ENCODE measurements around the gene ATOSA. TPM values are rescaled to one million over a fixed set of nuclear protein-coding genes. Genes with fewer than 3 reads are reported as not detected.

The ATOSA gene
- total RNA-seq, 2 experiments from 2014 or later, result 60.5 to 65.1 TPM

DNA sequence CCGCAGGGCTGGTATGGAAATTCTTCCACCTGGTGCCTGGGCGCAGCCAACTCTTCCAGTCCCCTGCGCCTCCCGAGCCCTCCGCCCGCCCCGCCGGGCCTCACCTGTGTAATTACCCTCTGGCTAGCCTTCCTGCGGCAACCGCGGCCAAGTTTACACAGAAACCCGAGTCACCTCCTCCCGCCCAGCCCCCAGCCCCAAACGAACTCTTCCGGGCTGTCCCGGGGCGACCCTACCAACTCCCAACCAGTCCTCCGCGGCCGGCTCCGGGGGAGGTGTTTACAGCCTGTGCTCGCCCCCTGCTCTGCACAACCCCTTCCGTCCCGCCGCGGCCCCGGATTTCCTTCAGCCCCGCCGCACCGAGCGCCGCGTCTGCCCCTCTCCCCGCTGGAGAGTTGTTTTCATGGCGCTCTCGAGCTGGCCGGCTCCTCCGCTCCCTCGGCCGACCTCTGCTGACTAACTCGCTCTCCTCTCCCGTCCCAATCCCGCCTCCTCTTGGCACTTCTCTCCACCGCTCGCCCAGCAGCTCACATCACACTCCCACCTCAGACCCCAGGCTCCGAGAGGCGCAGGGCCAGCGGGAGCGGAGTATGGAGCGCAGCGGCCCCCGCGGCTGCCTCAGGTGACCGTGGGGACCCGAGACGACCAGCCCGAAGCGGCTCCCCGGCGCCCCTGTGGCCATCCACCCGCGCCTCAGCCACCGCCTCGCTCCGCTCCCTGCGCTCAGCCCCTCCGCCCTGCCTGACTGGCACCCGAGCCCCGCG lies 538 bp downstream of the ATOSA start:
- ATAC-seq (ENCODE audit: low read depth), result peak; percentile 68
- Mint-ChIP-seq H3K9me3 (no peaks in the 10 kb centered on the region), H3K4me1 (peaks cover 24% of the 10 kb centered on the region), H3K27ac (peak overlapping the region; percentile 100), H3K4me3 (peak overlapping the region; percentile 100), H3K36me3 (peaks cover 12% of the 10 kb centered on the region), H3K27me3 (no peaks in the 10 kb centered on the region)
- peak; percentile 79 for DNase-seq
- POLR2A ChIA-PET, result interaction anchor here (0.5 to 2.0 kb wide), 10 partner anchors 19 to 1031 kb away, joined by 3 to 8 read pairs (median 3); no protein-coding TSS in a partner anchor

DNA sequence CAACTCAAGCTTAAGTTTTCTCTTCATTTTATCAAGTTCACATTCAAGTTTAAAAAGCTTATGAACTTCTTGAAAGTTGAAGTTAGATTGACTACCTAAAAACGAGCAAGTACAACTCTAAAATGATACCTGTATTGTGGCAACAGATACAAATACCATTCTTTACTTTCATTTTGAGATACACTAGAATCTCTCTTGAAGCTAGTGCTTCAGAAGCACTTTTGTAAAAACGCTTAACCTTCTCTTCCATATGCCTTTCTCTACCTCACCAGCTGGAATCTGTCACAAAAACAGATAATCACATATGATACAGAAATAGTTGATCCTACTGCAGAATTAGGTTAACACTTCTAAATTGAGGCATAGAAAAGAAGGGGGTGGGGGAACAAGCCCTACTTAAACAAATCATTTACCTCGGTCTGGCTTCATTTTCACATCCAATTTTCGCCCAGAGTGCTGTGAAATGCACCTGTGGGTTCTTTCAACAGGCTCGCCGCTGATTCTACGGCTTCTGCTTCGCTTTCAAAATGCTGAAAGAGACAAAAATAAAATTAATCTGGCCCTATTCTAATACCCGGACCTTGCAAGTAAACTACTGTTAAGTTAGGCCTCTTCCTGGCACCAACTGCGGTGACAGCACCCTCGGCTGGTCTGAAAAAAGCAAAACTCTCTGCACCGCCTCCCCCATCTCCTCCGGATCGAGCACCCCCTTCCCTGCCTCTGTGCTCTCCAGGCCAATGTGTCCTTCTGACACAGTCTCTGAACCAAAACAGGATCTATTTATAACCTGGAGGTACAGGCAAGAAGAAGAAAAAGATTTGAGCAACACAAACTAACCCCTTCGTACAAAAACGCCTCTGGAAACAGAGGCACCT lies 1.4 kb downstream of the ATOSA start:
- H3K27me3 Mint-ChIP-seq, result no peaks in the 10 kb centered on the region
- POLR2A ChIA-PET, result interaction anchor here (1.0 to 1.1 kb wide), 3 partner anchors 23 to 421 kb away, joined by 3 to 4 read pairs (median 3); no protein-coding TSS in a partner anchor
- H3K4me1 Mint-ChIP-seq, result peaks cover 21% of the 10 kb centered on the region
- H3K4me3 Mint-ChIP-seq, result peak overlapping the region; percentile 100
- H3K27ac Mint-ChIP-seq, result peak overlapping the region; percentile 100
- DNase-seq (peak; percentile 58), ATAC-seq (ENCODE audit: low read depth) (peak; percentile 55)
- peaks cover 15% of the 10 kb centered on the region for H3K36me3 Mint-ChIP-seq
- H3K9me3 Mint-ChIP-seq, result no peaks in the 10 kb centered on the region

DNA sequence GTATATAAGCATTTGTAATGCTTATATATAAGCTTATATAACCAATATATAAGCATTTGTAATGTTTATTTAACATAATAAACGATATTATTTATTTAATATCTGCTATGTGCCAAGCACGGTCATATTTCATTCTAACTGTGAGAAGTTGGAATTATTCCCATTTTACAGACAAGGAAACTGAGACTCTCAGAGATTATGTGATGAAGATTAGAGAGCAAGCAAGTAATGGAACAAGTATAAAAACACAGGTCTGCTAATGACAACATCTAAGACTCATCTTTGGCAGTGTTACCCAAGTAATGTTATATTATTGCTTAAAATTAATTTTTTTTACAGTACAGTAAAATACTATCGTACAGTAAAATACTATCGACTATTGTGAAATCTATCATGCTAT lies 4.4 kb downstream of the ATOSA start:
- Mint-ChIP-seq H3K27me3 (no peaks in the 10 kb centered on the region), H3K4me1 (peaks cover 15% of the 10 kb centered on the region), H3K27ac (no peak overlapping the region), H3K36me3 (peaks cover 28% of the 10 kb centered on the region), H3K4me3 (no peak overlapping the region), H3K9me3 (no peaks in the 10 kb centered on the region)
- DNase-seq, result no peak
- POLR2A ChIA-PET, result no interaction called here
- no peak for ATAC-seq (ENCODE audit: low read depth)

DNA sequence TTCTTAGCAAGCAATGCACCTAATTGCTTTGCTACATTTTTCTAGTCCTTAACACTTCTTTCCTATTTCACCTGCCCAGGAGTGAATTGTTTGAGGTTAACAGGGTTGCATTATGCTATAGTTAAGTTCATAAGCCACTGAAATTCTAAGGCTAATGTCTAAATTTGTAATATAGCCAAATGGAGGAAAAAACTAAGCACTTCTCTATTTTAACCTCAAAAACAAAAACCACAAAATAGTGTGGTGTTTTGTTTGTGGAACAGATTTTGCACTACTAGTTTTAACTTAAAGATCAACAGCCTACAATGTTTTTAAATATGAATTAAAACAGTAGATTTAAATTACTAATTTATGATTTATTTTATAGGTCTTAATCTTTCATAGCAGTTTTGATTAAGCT lies 5.5 kb downstream of the ATOSA start:
- ATAC-seq (ENCODE audit: low read depth), result no peak
- Mint-ChIP-seq H3K4me1 (peaks cover 13% of the 10 kb centered on the region), H3K4me3 (no peak overlapping the region), H3K27ac (no peak overlapping the region), H3K27me3 (no peaks in the 10 kb centered on the region), H3K9me3 (no peaks in the 10 kb centered on the region), H3K36me3 (peaks cover 28% of the 10 kb centered on the region)
- DNase-seq, result no peak
- POLR2A ChIA-PET, result no interaction called here

DNA sequence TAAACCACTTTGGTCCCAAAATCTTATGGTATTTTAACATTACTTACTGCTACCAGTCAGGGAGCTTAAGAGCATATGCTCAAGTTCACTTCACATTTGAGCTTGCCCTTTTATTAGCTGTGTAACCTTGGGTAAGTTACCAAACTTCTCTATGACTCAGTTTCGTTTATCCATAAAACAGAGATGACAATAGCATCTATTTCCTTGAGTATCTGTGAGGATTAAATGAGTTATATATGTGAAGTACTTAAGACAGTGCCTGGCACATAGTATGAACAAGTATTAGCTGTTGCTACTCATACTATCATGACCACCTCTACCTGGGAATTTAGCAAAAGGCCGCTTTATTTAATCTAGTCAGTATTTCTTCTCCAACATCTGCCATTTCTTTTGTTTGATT lies 5.9 kb downstream of the ATOSA start:
- H3K36me3 Mint-ChIP-seq, result peaks cover 28% of the 10 kb centered on the region
- no peak overlapping the region for H3K4me3 Mint-ChIP-seq
- POLR2A ChIA-PET, result no interaction called here
- peaks cover 13% of the 10 kb centered on the region for H3K4me1 Mint-ChIP-seq
- no peak overlapping the region for H3K27ac Mint-ChIP-seq
- H3K27me3 Mint-ChIP-seq, result no peaks in the 10 kb centered on the region
- no peak for ATAC-seq (ENCODE audit: low read depth)
- no peaks in the 10 kb centered on the region for H3K9me3 Mint-ChIP-seq
- DNase-seq, result no peak

DNA sequence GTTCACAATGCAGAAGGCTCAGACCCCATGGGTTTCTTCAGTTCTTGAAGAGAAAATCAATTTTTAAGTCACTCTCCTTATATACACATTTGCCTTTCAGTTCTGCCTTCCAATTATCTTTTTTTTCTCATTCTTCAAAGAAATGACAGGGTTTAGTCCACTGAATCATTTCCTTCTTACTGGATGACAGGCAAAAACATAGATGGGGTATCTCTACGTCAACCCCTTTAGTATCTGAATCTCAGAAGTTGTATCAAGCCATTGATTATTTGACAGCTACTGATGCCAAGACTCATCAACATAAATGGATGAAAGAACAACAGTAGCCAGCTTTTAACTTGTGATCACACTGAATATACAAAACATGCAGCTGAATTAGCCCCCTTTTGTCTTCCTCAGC lies 6.5 kb downstream of the ATOSA start:
- POLR2A ChIA-PET, result no interaction called here
- peaks cover 30% of the 10 kb centered on the region for H3K36me3 Mint-ChIP-seq
- no peaks in the 10 kb centered on the region for H3K9me3 Mint-ChIP-seq
- no peak for DNase-seq
- no peak overlapping the region for H3K27ac Mint-ChIP-seq
- peaks cover 13% of the 10 kb centered on the region for H3K4me1 Mint-ChIP-seq
- ATAC-seq (ENCODE audit: low read depth), result no peak
- H3K4me3 Mint-ChIP-seq, result no peak overlapping the region
- no peaks in the 10 kb centered on the region for H3K27me3 Mint-ChIP-seq

DNA sequence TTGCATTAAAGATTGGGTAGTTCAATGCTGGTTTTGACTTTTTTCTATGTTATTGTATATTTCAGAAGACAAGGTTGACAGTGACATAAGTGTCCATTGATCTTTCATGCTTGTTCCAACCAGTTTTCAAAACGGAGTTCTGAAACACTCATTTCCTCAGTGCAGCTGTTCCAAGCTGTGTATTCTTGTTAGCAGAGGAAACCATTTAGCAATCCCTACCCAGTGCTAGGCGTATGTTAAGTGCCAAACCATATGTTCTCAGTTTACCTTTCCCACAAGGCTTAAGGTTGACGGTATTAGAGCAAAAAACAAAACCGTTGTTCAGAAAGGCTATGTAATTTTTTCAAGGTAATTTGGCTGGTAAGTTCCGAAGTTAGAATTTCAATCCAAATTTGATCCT lies 9.1 kb downstream of the ATOSA start:
- Mint-ChIP-seq H3K27ac (no peak overlapping the region), H3K4me3 (no peak overlapping the region), H3K36me3 (peaks cover 34% of the 10 kb centered on the region), H3K27me3 (no peaks in the 10 kb centered on the region), H3K4me1 (peaks cover 5% of the 10 kb centered on the region), H3K9me3 (no peaks in the 10 kb centered on the region)
- ATAC-seq (ENCODE audit: low read depth), result no peak
- no peak for DNase-seq
- POLR2A ChIA-PET, result no interaction called here

DNA sequence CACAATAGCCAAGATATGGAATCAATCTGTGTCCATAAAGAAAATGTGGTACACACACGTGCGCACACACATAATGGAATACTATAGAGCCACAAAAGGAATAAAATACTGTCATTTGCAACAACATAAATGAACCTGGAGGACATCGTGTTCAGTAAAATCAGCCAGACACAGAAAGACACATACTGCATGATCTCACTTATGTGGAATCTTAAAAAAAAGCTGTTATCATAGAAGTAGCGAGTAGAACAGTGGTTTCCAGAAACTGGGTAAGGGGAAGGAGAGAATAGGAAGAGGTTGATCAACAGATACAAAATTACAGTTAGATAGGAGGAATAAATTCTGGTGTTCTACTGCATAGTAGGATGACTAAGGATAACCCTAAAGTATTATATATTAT lies 11.1 kb downstream of the ATOSA start:
- DNase-seq (no peak), ATAC-seq (ENCODE audit: low read depth) (no peak)
- H3K4me1 Mint-ChIP-seq, result peaks cover 2% of the 10 kb centered on the region
- no peak overlapping the region for H3K27ac Mint-ChIP-seq
- POLR2A ChIA-PET, result no interaction called here
- no peaks in the 10 kb centered on the region for H3K27me3 Mint-ChIP-seq
- no peaks in the 10 kb centered on the region for H3K9me3 Mint-ChIP-seq
- peaks cover 39% of the 10 kb centered on the region for H3K36me3 Mint-ChIP-seq
- no peak overlapping the region for H3K4me3 Mint-ChIP-seq

DNA sequence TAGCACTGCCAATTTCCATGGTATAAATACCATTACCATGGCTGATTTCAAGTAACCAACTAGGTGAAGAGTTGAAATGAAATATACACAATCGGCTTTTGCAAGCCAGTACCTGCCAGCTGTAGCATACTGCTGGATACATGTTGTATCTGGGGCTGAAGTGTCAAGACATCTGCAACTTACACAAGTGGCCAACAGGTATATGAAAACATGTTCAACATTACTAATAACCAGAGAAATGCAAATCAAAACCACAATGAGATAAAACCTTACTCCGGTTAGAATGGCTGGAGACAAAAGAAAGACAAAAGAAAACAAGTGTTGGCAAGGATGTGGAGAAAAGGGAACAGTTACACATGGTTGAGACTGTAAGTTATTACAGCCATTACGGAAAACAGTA lies 11.6 kb downstream of the ATOSA start:
- Mint-ChIP-seq H3K4me3 (no peak overlapping the region), H3K4me1 (peaks cover 2% of the 10 kb centered on the region), H3K27ac (no peak overlapping the region), H3K36me3 (peaks cover 42% of the 10 kb centered on the region), H3K27me3 (no peaks in the 10 kb centered on the region), H3K9me3 (no peaks in the 10 kb centered on the region)
- ATAC-seq (ENCODE audit: low read depth) (no peak), DNase-seq (no peak)
- POLR2A ChIA-PET, result no interaction called here

DNA sequence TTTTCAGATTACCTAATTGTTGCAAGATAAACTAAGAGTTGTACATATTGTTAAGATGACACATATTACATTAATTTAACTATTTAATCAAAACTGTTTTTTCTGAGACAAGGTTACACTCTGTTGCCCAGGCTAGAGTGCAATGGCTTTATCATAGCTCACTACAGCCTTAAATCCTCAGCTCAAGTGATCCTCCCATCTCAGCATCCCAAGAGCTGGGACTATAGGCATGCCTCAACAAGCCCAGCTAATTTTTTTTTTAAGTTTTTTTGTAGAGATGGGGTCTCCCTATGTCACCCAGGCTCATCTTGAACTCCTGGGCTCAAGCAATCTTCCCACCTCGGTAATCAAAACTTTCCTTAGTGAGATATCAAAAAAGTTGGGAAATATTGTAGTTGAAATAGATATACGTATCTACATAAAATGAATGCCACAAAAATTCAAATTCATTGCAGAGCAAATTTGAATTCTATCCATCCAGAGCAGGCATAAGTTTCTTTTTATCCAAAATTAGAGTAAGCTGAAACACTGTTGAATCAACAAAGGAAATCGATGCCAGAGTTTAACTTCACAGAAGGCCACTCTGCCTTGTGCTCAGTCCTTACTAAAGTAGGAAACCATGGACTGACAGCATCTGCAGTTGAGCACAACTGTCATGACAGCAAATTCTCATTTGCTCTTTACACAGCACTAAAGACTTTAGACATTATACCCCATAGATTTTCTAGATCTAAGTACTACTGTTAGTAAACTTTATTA lies 15.5 kb downstream of the ATOSA start:
- no peak overlapping the region for H3K27ac Mint-ChIP-seq
- H3K36me3 Mint-ChIP-seq, result peaks cover 45% of the 10 kb centered on the region
- POLR2A ChIA-PET, result no interaction called here
- no peak overlapping the region for H3K4me3 Mint-ChIP-seq
- ATAC-seq (ENCODE audit: low read depth) (no peak), DNase-seq (no peak)
- no peaks in the 10 kb centered on the region for H3K27me3 Mint-ChIP-seq
- no peaks in the 10 kb centered on the region for H3K9me3 Mint-ChIP-seq
- H3K4me1 Mint-ChIP-seq, result peaks cover 10% of the 10 kb centered on the region

DNA sequence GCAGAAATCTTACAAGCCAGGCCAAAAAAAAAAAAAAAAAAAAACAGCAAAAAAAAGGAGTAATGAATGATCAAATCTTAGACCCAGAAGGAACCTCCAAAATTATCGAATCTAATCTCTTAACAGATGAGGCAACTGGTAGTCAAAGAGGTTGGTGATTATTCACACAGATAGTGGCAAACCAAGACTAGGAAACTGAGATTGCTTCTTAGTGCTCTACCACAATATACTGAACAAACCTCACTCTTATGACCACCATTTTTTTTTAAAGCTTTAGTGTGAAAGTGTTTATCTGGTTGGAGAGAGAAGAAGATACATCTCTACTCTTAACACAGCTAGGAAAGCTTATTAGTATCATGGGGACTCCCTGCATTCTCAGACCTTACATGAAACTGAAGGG lies 17.3 kb downstream of the ATOSA start:
- POLR2A ChIA-PET, result no interaction called here
- H3K36me3 Mint-ChIP-seq, result peaks cover 45% of the 10 kb centered on the region
- peaks cover 12% of the 10 kb centered on the region for H3K4me1 Mint-ChIP-seq
- H3K27ac Mint-ChIP-seq, result no peak overlapping the region
- no peaks in the 10 kb centered on the region for H3K9me3 Mint-ChIP-seq
- H3K4me3 Mint-ChIP-seq, result no peak overlapping the region
- H3K27me3 Mint-ChIP-seq, result no peaks in the 10 kb centered on the region
- no peak for ATAC-seq (ENCODE audit: low read depth)
- DNase-seq, result no peak

DNA sequence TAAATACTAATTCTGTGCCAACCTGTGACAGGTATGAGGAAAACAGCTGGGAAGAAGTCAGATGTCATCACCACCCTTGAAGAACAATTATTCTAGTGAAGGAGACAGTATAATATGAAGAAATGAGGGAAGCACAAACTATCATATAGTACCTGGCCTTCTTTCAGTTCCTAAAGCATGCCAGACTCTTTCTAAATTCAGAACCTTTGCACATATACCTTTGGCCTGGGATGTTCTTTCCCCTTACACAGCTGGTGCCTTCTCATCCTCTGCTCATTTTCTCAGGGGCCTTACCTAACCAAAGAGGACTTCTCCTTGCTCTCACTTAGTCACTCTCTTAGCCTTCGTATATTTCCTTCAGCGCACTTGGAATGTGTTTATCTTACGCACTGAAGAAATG lies 19.0 kb downstream of the ATOSA start:
- ATAC-seq (ENCODE audit: low read depth) (no peak), DNase-seq (no peak)
- Mint-ChIP-seq H3K4me1 (peaks cover 12% of the 10 kb centered on the region), H3K36me3 (peaks cover 34% of the 10 kb centered on the region), H3K27ac (no peak overlapping the region), H3K4me3 (no peak overlapping the region), H3K27me3 (no peaks in the 10 kb centered on the region), H3K9me3 (no peaks in the 10 kb centered on the region)
- POLR2A ChIA-PET, result no interaction called here

DNA sequence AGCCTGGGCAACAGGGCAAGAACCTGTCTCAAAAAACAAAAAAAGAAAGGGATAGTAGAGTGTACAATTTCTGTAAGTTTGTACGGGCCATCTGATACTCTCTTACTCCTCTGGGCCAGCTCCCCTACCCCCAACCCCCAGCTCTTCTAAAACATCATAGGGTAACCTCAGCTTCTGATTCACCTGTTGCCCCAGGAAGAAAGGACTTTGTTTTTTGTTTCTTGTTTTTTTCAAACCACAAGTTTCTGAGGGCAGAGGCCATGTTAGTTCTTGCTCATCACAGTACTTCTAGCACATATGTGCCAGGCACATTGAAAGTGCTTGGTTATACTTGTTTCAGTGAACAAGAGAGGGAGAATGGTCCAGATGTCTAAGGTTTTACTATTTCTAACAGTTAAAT lies 20.2 kb downstream of the ATOSA start:
- POLR2A ChIA-PET, result interaction anchor here (0.6 to 1.1 kb wide), 2 partner anchors 17 to 20 kb away, joined by 3 read pairs; partner anchors contain the start of gene ATOSA
- Mint-ChIP-seq H3K27me3 (no peaks in the 10 kb centered on the region), H3K9me3 (no peaks in the 10 kb centered on the region), H3K4me3 (no peak overlapping the region), H3K4me1 (peaks cover 12% of the 10 kb centered on the region), H3K36me3 (peaks cover 32% of the 10 kb centered on the region), H3K27ac (no peak overlapping the region)
- DNase-seq (no peak), ATAC-seq (ENCODE audit: low read depth) (peak; percentile 65)

Measured in activated naive CD8-positive, alpha-beta T cell treated with anti-CD3 and anti-CD28 coated beads, Interleukin-2, amount 10 ng/mL, durations not matched to agents 7 days and 5 days (primary cell).